T-cell (primary cell): ENCODE measurements around the gene PPP1R12A. TPM values are rescaled to one million over a fixed set of nuclear protein-coding genes. Genes with fewer than 3 reads are reported as not detected.
A peak's percentile ranks its signal among the peaks of the same experiment; 100 is the strongest.

ENCODE experiments used
- ATAC-seq, 4 experiments: fragments of 200-7000 bp in 3 of 4; fragments of 150-1000 bp in 1 of 4; cut with Tn5 transposase; replicated peaks in 1 of 4; 1 replicate in 3 of 4; 2 replicates in 1 of 4; pipeline ENCODE4 v1.10.0; 2021; ENCODE audit warnings: moderate library complexity in 3 of 4, mild to moderate bottlenecking in 2 of 4, moderate number of reproducible peaks in 1 of 4
- CTCF ChIA-PET, 2 donors: fragments of 300-600 bp; sonication (Branson Sonifier 250); formaldehyde crosslinking; loops; one replicate each; lab custom pipeline; 2022; ENCODE audit warnings: antibody characterized with exemption in 2 of 2; lab: Charles Lee
- POLR2A ChIA-PET, 2 donors: fragments of 300-600 bp; sonication (Branson Sonifier 250); formaldehyde crosslinking; loops; one replicate each; lab custom pipeline; 2022; ENCODE audit warnings: antibody characterized with exemption in 2 of 2; lab: Charles Lee
- DNase-seq, 35 experiments: peaks; one replicate each; pipeline versions ENCODE4 v3.0.0 to v3.0.0-alpha.2; 2013 to 2023
- H3K27ac ChIP-seq: one replicate; pipeline ENCODE4 v1.5.1; 2013; ENCODE audit warnings: low read length
- H3K27me3 ChIP-seq, 2 experiments: replicated peaks in 1 of 2; 1 replicate in 1 of 2; 2 replicates in 1 of 2; pipeline versions ENCODE4 v1.6.1 to v1.7.0; 2013; ENCODE audit warnings: low read length in 1 of 2, mixed read lengths in 1 of 2; ENCODE audit not compliant: control insufficient read depth in 2 of 2, insufficient read depth in 2 of 2; ENCODE audit errors: extremely low read depth in 1 of 2
- H3K36me3 ChIP-seq, 2 donors: 1 replicate in 1 of 2; 2 replicates in 1 of 2; pipeline versions ENCODE4 v1.6.1 to v1.7.0; 2013; ENCODE audit warnings: low read length in 1 of 2; ENCODE audit not compliant: control insufficient read depth in 2 of 2, insufficient read depth in 1 of 2; ENCODE audit errors: extremely low read depth in 1 of 2
- H3K4me1 ChIP-seq, 2 experiments: 1 replicate in 1 of 2; 2 replicates in 1 of 2; pipeline versions ENCODE4 v1.6.1 to v1.7.0; 2013; ENCODE audit warnings: low read length in 2 of 2, mixed read lengths in 1 of 2; ENCODE audit not compliant: insufficient read depth in 2 of 2, control insufficient read depth in 1 of 2; ENCODE audit errors: extremely low read depth in 1 of 2
- H3K4me3 ChIP-seq, 2 donors: 1 replicate in 1 of 2; 2 replicates in 1 of 2; pipeline versions ENCODE4 v1.5.1 to v1.7.0; 2013; ENCODE audit warnings: mild to moderate bottlenecking in 2 of 2, low read length in 1 of 2, moderate library complexity in 1 of 2; ENCODE audit not compliant: control insufficient read depth in 1 of 2; ENCODE audit errors: extremely low read depth in 1 of 2
- H3K9me3 ChIP-seq: 2 replicates; pipeline ENCODE4 v1.7.0; 2013
- H3K27ac Mint-ChIP-seq, 2 donors: one replicate each; pipeline ENCODE4 v1.8.0; 2020 to 2021; ENCODE audit warnings: mild to moderate bottlenecking in 2 of 2, mixed read lengths in 2 of 2
- H3K27me3 Mint-ChIP-seq, 2 donors: one replicate each; pipeline ENCODE4 v1.8.0; 2021 to 2022; ENCODE audit warnings: mixed read lengths in 2 of 2
- H3K36me3 Mint-ChIP-seq: one replicate; pipeline ENCODE4 v1.8.0; 2021; ENCODE audit warnings: mixed read lengths
- H3K4me1 Mint-ChIP-seq, 3 donors: one replicate each; pipeline ENCODE4 v1.8.0; 2020 to 2022; ENCODE audit warnings: mixed read lengths in 3 of 3, mild to moderate bottlenecking in 1 of 3
- H3K4me3 Mint-ChIP-seq, 3 donors: one replicate each; pipeline ENCODE4 v1.8.0; 2020 to 2022; ENCODE audit warnings: mild to moderate bottlenecking in 3 of 3, mixed read lengths in 3 of 3, moderate library complexity in 3 of 3
- H3K9me3 Mint-ChIP-seq, 3 donors: one replicate each; pipeline ENCODE4 v1.8.0; 2020 to 2022; ENCODE audit warnings: mixed read lengths in 3 of 3
- WGBS: methylation state at CpG from one replicate; pipeline ENCODE4 v1.1.5; 2013; ENCODE audit warnings: missing lambda C conversion rate; ENCODE audit not compliant: insufficient coverage; 5-methylcytosine and 5-hydroxymethylcytosine counted together
- total RNA-seq, 35 experiments: library from RNA in 6 of 35; stranded (reverse) in 6 of 35; fragments of 120-200 nt in 1 of 35; gene quantifications; one replicate each; pipeline versions ENCODE4 v1.2.1 to v1.2.4 and lab custom pipeline; 2013 to 2026

The PPP1R12A gene
- total RNA-seq, 5 donors from 2014 or later (not counting 1 experiment from before 2014, with no cell fraction given): 84.8 to 109 (median 89.5) TPM

GRCh38 chr12:79761341-79761740, 173.6 kb downstream of the PPP1R12A start:
- H3K27me3 ChIP-seq: no peaks in the 10 kb centered on the region
- WGBS: no CpG with 5 or more reads among the region's 1 CpG
- DNase-seq (no peak), ATAC-seq (no peak)
- H3K9me3 ChIP-seq: peaks cover 3% of the 10 kb centered on the region
- no peaks in the 10 kb centered on the region for H3K36me3 ChIP-seq
- no peak overlapping the region for H3K4me3 Mint-ChIP-seq
- no peak overlapping the region for H3K27ac ChIP-seq
- H3K4me1 Mint-ChIP-seq: no peaks in the 10 kb centered on the region
- no peaks in the 10 kb centered on the region for H3K4me1 ChIP-seq
- peaks cover 0 to 13% (median 4%) of the 10 kb centered on the region in 3 donors for H3K9me3 Mint-ChIP-seq
- H3K27me3 Mint-ChIP-seq: peaks cover 0 to 6% of the 10 kb centered on the region in 2 donors
- no peaks in the 10 kb centered on the region for H3K36me3 Mint-ChIP-seq
- H3K4me3 ChIP-seq: no peak overlapping the region
- no peak overlapping the region for H3K27ac Mint-ChIP-seq
- ChIA-PET POLR2A (no interaction called here), CTCF (no interaction called here)

- ChIA-PET CTCF (interaction anchor here in 1 of 2 donors (0.6 kb wide), 1 partner anchor 42 kb away, joined by 4 read pairs; no protein-coding TSS in a partner anchor), POLR2A (no interaction called here)
- no peak overlapping the region for H3K4me3 ChIP-seq
- H3K27ac ChIP-seq: no peak overlapping the region
- H3K4me1 ChIP-seq: no peaks in the 10 kb centered on the region
- H3K36me3 ChIP-seq: no peaks in the 10 kb centered on the region
- no peak overlapping the region for H3K4me3 Mint-ChIP-seq
- no peaks in the 10 kb centered on the region for H3K4me1 Mint-ChIP-seq
- H3K27me3 Mint-ChIP-seq: peaks cover 0 to 11% of the 10 kb centered on the region in 2 donors
- H3K27ac Mint-ChIP-seq: no peak overlapping the region
- H3K9me3 ChIP-seq: no peaks in the 10 kb centered on the region
- ATAC-seq (no peak), DNase-seq (no peak)
- peaks cover 0 to 15% of the 10 kb centered on the region in 2 experiments for H3K27me3 ChIP-seq
- H3K36me3 Mint-ChIP-seq: no peaks in the 10 kb centered on the region
- H3K9me3 Mint-ChIP-seq: peaks cover 0 to 5% (median 0%) of the 10 kb centered on the region in 3 donors
Observed at GRCh38 chr12:79747274-79747673, 187.6 kb downstream of the PPP1R12A start.

- Histone ChIP-seq H3K36me3 (no peaks in the 10 kb centered on the region), H3K9me3 (no peaks in the 10 kb centered on the region), H3K4me1 (no peaks in the 10 kb centered on the region), H3K27me3 (no peaks in the 10 kb centered on the region), H3K27ac (no peak overlapping the region), H3K4me3 (no peak overlapping the region)
- no peak overlapping the region for H3K27ac Mint-ChIP-seq
- DNase-seq (peak in 8 of 35 experiments; percentile 3 to 59 (median 9)), ATAC-seq (no peak)
- POLR2A ChIA-PET: interaction anchor here in 1 of 2 donors (0.5 kb wide), 1 partner anchor 122 kb away, joined by 4 read pairs; no protein-coding TSS in a partner anchor
- H3K27me3 Mint-ChIP-seq: peaks cover 9 to 12% of the 10 kb centered on the region in 2 donors
- no peak overlapping the region for H3K4me3 Mint-ChIP-seq
- no peaks in the 10 kb centered on the region for H3K36me3 Mint-ChIP-seq
- H3K4me1 Mint-ChIP-seq: no peaks in the 10 kb centered on the region
- H3K9me3 Mint-ChIP-seq: no peaks in the 10 kb centered on the region
- no CpG with 5 or more reads among the region's 4 CpGs for WGBS
- CTCF ChIA-PET: interaction anchor here (0.6 kb wide), 3 partner anchors 47 to 163 kb away, joined by 3 read pairs; partner anchors contain the start of gene PAWR (in 1 of the 2)
Observed at GRCh38 chr12:79737875-79738718, 196.8 kb downstream of the PPP1R12A start.

- no peaks in the 10 kb centered on the region for H3K9me3 ChIP-seq
- H3K27ac ChIP-seq: no peak overlapping the region
- ATAC-seq (no peak), DNase-seq (no peak)
- no peaks in the 10 kb centered on the region for H3K27me3 ChIP-seq
- no peak overlapping the region for H3K4me3 ChIP-seq
- H3K9me3 Mint-ChIP-seq: no peaks in the 10 kb centered on the region
- POLR2A ChIA-PET: no interaction called here
- no peaks in the 10 kb centered on the region for H3K4me1 ChIP-seq
- H3K27me3 Mint-ChIP-seq: peaks cover 13 to 20% of the 10 kb centered on the region in 2 donors
- no peaks in the 10 kb centered on the region for H3K4me1 Mint-ChIP-seq
- no peaks in the 10 kb centered on the region for H3K36me3 Mint-ChIP-seq
- no peak overlapping the region for H3K27ac Mint-ChIP-seq
- H3K4me3 Mint-ChIP-seq: no peak overlapping the region
- CTCF ChIA-PET: no interaction called here
- H3K36me3 ChIP-seq: no peaks in the 10 kb centered on the region
Observed at GRCh38 chr12:79732638-79733037, 202.3 kb downstream of the PPP1R12A start.

- H3K4me3 Mint-ChIP-seq: no peak overlapping the region
- Histone ChIP-seq H3K4me1 (no peaks in the 10 kb centered on the region), H3K27me3 (no peaks in the 10 kb centered on the region), H3K27ac (no peak overlapping the region), H3K4me3 (no peak overlapping the region), H3K9me3 (no peaks in the 10 kb centered on the region), H3K36me3 (no peaks in the 10 kb centered on the region)
- peaks cover 17 to 21% of the 10 kb centered on the region in 2 donors for H3K27me3 Mint-ChIP-seq
- ChIA-PET CTCF (no interaction called here), POLR2A (no interaction called here)
- no peak for DNase-seq
- H3K4me1 Mint-ChIP-seq: no peaks in the 10 kb centered on the region
- H3K27ac Mint-ChIP-seq: no peak overlapping the region
- no peak for ATAC-seq
- H3K36me3 Mint-ChIP-seq: no peaks in the 10 kb centered on the region
- no CpG with 5 or more reads among the region's 1 CpG for WGBS
- H3K9me3 Mint-ChIP-seq: no peaks in the 10 kb centered on the region
Observed at GRCh38 chr12:79725987-79726386, 208.9 kb downstream of the PPP1R12A start.
